ENCODE results near the gene STK10. TPM values are rescaled to one million over a fixed set of nuclear protein-coding genes. Genes with fewer than 3 reads are reported as not detected.
"Not testable (repeated sequence)": the region's sequence is repeated elsewhere in the genome, so short reads cannot be mapped to it uniquely, and the experiment has no call there.

The STK10 gene
- 4.4 and 7.7 TPM in 2 replicates for total RNA-seq (2014; rRNA removed; shearing (Covaris generic))
- 4.0 and 14.2 TPM in 2 replicates for polyA plus RNA-seq (2014; cell fraction: nucleus; rRNA removed)

GRCh38 chr5:172188033-172188892, at the start of gene STK10:
Gene STK10, minus strand, starts transcription at chr5:172188224. Its CDS starts 182 bp downstream, at chr5:172188042.
- DNase-seq (ENCODE audit: extremely low read depth, low read depth): peak; percentile 85

GRCh38 chr5:172235827-172236736, 48.1 kb upstream of the STK10 start:
- DNase-seq (ENCODE audit: extremely low read depth, low read depth): no peak

- no peak for DNase-seq (ENCODE audit: extremely low read depth, low read depth)
Measured at GRCh38 chr5:172235132-172235780, 47.2 kb upstream of the STK10 start.

GRCh38 chr5:172234031-172234430, 46.0 kb upstream of the STK10 start:
- DNase-seq (ENCODE audit: extremely low read depth, low read depth): no peak

GRCh38 chr5:172229904-172230303, 41.9 kb upstream of the STK10 start:
- DNase-seq (ENCODE audit: extremely low read depth, low read depth): no peak

GRCh38 chr5:172224996-172225395, 37.0 kb upstream of the STK10 start:
- no peak for DNase-seq (ENCODE audit: extremely low read depth, low read depth)

GRCh38 chr5:172223901-172224873, 36.2 kb upstream of the STK10 start:
- no peak for DNase-seq (ENCODE audit: extremely low read depth, low read depth)

GRCh38 chr5:172219296-172219695, 31.3 kb upstream of the STK10 start:
- no peak for DNase-seq (ENCODE audit: extremely low read depth, low read depth)

GRCh38 chr5:172216345-172216744, 28.3 kb upstream of the STK10 start:
- DNase-seq (ENCODE audit: extremely low read depth, low read depth): no peak

GRCh38 chr5:172213126-172213525, 25.1 kb upstream of the STK10 start:
- no peak for DNase-seq (ENCODE audit: extremely low read depth, low read depth)

GRCh38 chr5:172211676-172212075, 23.7 kb upstream of the STK10 start:
- DNase-seq (ENCODE audit: extremely low read depth, low read depth): no peak

- DNase-seq (ENCODE audit: extremely low read depth, low read depth): no peak
Measured at GRCh38 chr5:172209714-172210113, 21.7 kb upstream of the STK10 start.

GRCh38 chr5:172207511-172207910, 19.5 kb upstream of the STK10 start:
- no peak for DNase-seq (ENCODE audit: extremely low read depth, low read depth)

- not testable (repeated sequence) for DNase-seq (ENCODE audit: extremely low read depth, low read depth)
Measured at GRCh38 chr5:172205984-172206383, 18.0 kb upstream of the STK10 start.

GRCh38 chr5:172200476-172200875, 12.5 kb upstream of the STK10 start:
- no peak for DNase-seq (ENCODE audit: extremely low read depth, low read depth)

- no peak for DNase-seq (ENCODE audit: extremely low read depth, low read depth)
Measured at GRCh38 chr5:172199446-172199845, 11.4 kb upstream of the STK10 start.

GRCh38 chr5:172197775-172198174, 9.8 kb upstream of the STK10 start:
- not testable (repeated sequence) for DNase-seq (ENCODE audit: extremely low read depth, low read depth)

- DNase-seq (ENCODE audit: extremely low read depth, low read depth): no peak
Measured at GRCh38 chr5:172194985-172195774, 7.2 kb upstream of the STK10 start.

GRCh38 chr5:172193872-172194271, 5.8 kb upstream of the STK10 start, which contains the start of gene EFCAB9:
Gene EFCAB9, plus strand, starts transcription at chr5:172194172. Its CDS starts 1 bp downstream, at chr5:172194173.
- DNase-seq (ENCODE audit: extremely low read depth, low read depth): no peak

All from NCI-H460 (cell line).